ENCODE measurements around the gene FAM193B. TPM values are rescaled to one million over a fixed set of nuclear protein-coding genes. Genes with fewer than 3 reads are reported as not detected.
"Not testable (repeated sequence)": the region's sequence is repeated elsewhere in the genome, so short reads cannot be mapped to it uniquely, and the experiment has no call there.

FAM193B gene
- total RNA-seq, 1 experiment from 2014 or later: 72.9 TPM

GRCh38 chr5:177537389-177538361 lies 16.7 kb downstream of the FAM193B start:
- H3K27me3 Mint-ChIP-seq (ENCODE audit: insufficient read depth, unreplicated experiment): no peaks in the 10 kb centered on the region
- H3K36me3 ChIP-seq (ENCODE audit: control insufficient read depth, insufficient read depth, low read length): 0 out of 2 replicates have a peak, but pooled peaks cover 2% of the 10 kb centered on the region
- POLR2A ChIA-PET: interaction anchor here (0.5 to 0.6 kb wide), 2 partner anchors 22 to 608 kb away, joined by 3 read pairs; no protein-coding TSS in a partner anchor
- CTCF ChIA-PET: no interaction called here
- H3K9me3 Mint-ChIP-seq (ENCODE audit: unreplicated experiment): no peaks in the 10 kb centered on the region
- H3K4me1 Mint-ChIP-seq (ENCODE audit: low read depth, unreplicated experiment): peaks cover 7% of the 10 kb centered on the region
- no peak overlapping the region for H3K4me3 ChIP-seq (ENCODE audit: low read depth, low read length)
- no peak overlapping the region for H3K4me3 Mint-ChIP-seq (ENCODE audit: unreplicated experiment)
- no TSS peak for BruUV-seq (replicated peaks)
- H3K4me1 ChIP-seq: peaks cover 8% of the 10 kb centered on the region
- H3K27me3 ChIP-seq (replicated peaks; ENCODE audit: control insufficient read depth, insufficient read depth, low read length): no peaks in the 10 kb centered on the region
- DNase-seq: peak in 1 of 2 experiments; percentile 23
- intact Hi-C loops (cut with micrococcal nuclease; ENCODE audit: unreplicated experiment): no loop called here
- peaks cover 17% of the 10 kb centered on the region for H3K36me3 Mint-ChIP-seq (ENCODE audit: insufficient read depth, unreplicated experiment)
- TF ChIP-seq CTCF (IDR thresholded peaks at IDR 0.05; ENCODE audit: insufficient read depth in 1 of 2, low read depth in 1 of 2, low read length in 1 of 2, severe bottlenecking in 1 of 2, unreplicated experiment in 1 of 2): no peak
- peak overlapping the region; percentile 20 for H3K27ac Mint-ChIP-seq (ENCODE audit: unreplicated experiment)
- H3K9me3 ChIP-seq: no peaks in the 10 kb centered on the region

- intact Hi-C loops (cut with micrococcal nuclease; ENCODE audit: unreplicated experiment): no loop called here
- peaks cover 7% of the 10 kb centered on the region for H3K4me1 Mint-ChIP-seq (ENCODE audit: low read depth, unreplicated experiment)
- H3K4me3 Mint-ChIP-seq (ENCODE audit: unreplicated experiment): no peak overlapping the region
- TF ChIP-seq CTCF (IDR thresholded peaks at IDR 0.05; ENCODE audit: insufficient read depth in 1 of 2, low read depth in 1 of 2, low read length in 1 of 2, severe bottlenecking in 1 of 2, unreplicated experiment in 1 of 2): no peak
- no TSS peak for BruUV-seq (replicated peaks)
- peak in 1 of 2 experiments; percentile 31 for DNase-seq
- no peaks in the 10 kb centered on the region for H3K27me3 Mint-ChIP-seq (ENCODE audit: insufficient read depth, unreplicated experiment)
- H3K36me3 Mint-ChIP-seq (ENCODE audit: insufficient read depth, unreplicated experiment): peaks cover 28% of the 10 kb centered on the region
- Histone ChIP-seq H3K4me1 (peaks cover 8% of the 10 kb centered on the region), H3K4me3 (ENCODE audit: low read depth, low read length) (no peak overlapping the region), H3K9me3 (no peaks in the 10 kb centered on the region), H3K36me3 (ENCODE audit: control insufficient read depth, insufficient read depth, low read length) (peaks cover 2% of the 10 kb centered on the region; the same call in 1 of the 2 replicates), H3K27me3 (replicated peaks; ENCODE audit: control insufficient read depth, insufficient read depth, low read length) (no peaks in the 10 kb centered on the region)
- CTCF ChIA-PET: no interaction called here
- POLR2A ChIA-PET: no interaction called here
- peak overlapping the region; percentile 42 for H3K27ac Mint-ChIP-seq (ENCODE audit: unreplicated experiment)
- no peaks in the 10 kb centered on the region for H3K9me3 Mint-ChIP-seq (ENCODE audit: unreplicated experiment)
These were observed 18.0 kb downstream of the FAM193B start for GRCh38 chr5:177536386-177536785.

GRCh38 chr5:177535125-177535524 lies 19.2 kb downstream of the FAM193B start:
- Mint-ChIP-seq H3K27ac (ENCODE audit: unreplicated experiment) (no peak overlapping the region), H3K36me3 (ENCODE audit: insufficient read depth, unreplicated experiment) (peaks cover 33% of the 10 kb centered on the region), H3K27me3 (ENCODE audit: insufficient read depth, unreplicated experiment) (no peaks in the 10 kb centered on the region), H3K4me1 (ENCODE audit: low read depth, unreplicated experiment) (peaks cover 7% of the 10 kb centered on the region), H3K9me3 (ENCODE audit: unreplicated experiment) (no peaks in the 10 kb centered on the region), H3K4me3 (ENCODE audit: unreplicated experiment) (no peak overlapping the region)
- peaks cover 8% of the 10 kb centered on the region for H3K4me1 ChIP-seq
- H3K27me3 ChIP-seq (replicated peaks; ENCODE audit: control insufficient read depth, insufficient read depth, low read length): no peaks in the 10 kb centered on the region
- CTCF ChIA-PET: interaction anchor here (0.7 kb wide), 1 partner anchor 35 kb away, joined by 3 read pairs; no protein-coding TSS in a partner anchor
- H3K4me3 ChIP-seq (ENCODE audit: low read depth, low read length): no peak overlapping the region
- intact Hi-C loops (cut with micrococcal nuclease; ENCODE audit: unreplicated experiment): no loop called here
- TF ChIP-seq CTCF (IDR thresholded peaks at IDR 0.05; ENCODE audit: insufficient read depth in 1 of 2, low read depth in 1 of 2, low read length in 1 of 2, severe bottlenecking in 1 of 2, unreplicated experiment in 1 of 2): no peak
- DNase-seq: peak in 1 of 2 experiments; percentile 12
- H3K9me3 ChIP-seq: no peaks in the 10 kb centered on the region
- peaks cover 2% of the 10 kb centered on the region for H3K36me3 ChIP-seq (ENCODE audit: control insufficient read depth, insufficient read depth, low read length)
- BruUV-seq (replicated peaks): no TSS peak
- POLR2A ChIA-PET: no interaction called here

- peak in 1 of 2 experiments; percentile 3 for DNase-seq
- H3K4me1 ChIP-seq; intact Hi-C loops (cut with micrococcal nuclease; ENCODE audit: unreplicated experiment); H3K27me3 Mint-ChIP-seq (ENCODE audit: insufficient read depth, unreplicated experiment); H3K4me3 ChIP-seq (ENCODE audit: low read depth, low read length); H3K9me3 Mint-ChIP-seq (ENCODE audit: unreplicated experiment); POLR2A ChIA-PET; H3K27ac Mint-ChIP-seq (ENCODE audit: unreplicated experiment); H3K4me3 Mint-ChIP-seq (ENCODE audit: unreplicated experiment); H3K4me1 Mint-ChIP-seq (ENCODE audit: low read depth, unreplicated experiment); BruUV-seq (replicated peaks); H3K9me3 ChIP-seq; H3K27me3 ChIP-seq (replicated peaks; ENCODE audit: control insufficient read depth, insufficient read depth, low read length); H3K36me3 ChIP-seq (ENCODE audit: control insufficient read depth, insufficient read depth, low read length): not testable (repeated sequence)
- CTCF ChIA-PET: interaction anchor here (0.7 kb wide), 1 partner anchor 35 kb away, joined by 3 read pairs; no protein-coding TSS in a partner anchor
- H3K36me3 Mint-ChIP-seq (ENCODE audit: insufficient read depth, unreplicated experiment): peaks cover 34% of the 10 kb centered on the region
These were observed 19.9 kb downstream of the FAM193B start for GRCh38 chr5:177534433-177534832.

Measured in Caco-2 (cell line).